T-helper 1 cell (primary cell): ENCODE measurements around the gene FXR1.
"Not testable (repeated sequence)": the region's sequence is repeated elsewhere in the genome, so short reads cannot be mapped to it uniquely, and the experiment has no call there.

Source experiments
- DNase-seq, 5 donors: peaks; one replicate each; pipeline ENCODE4 v3.0.0-alpha.2; 2012 to 2020
- total RNA-seq, 4 donors: gene quantifications; one replicate each; lab custom pipeline; 2026; lab: John Stamatoyannopoulos, UW

Gene FXR1
- total RNA-seq: 142 to 183 (median 147) reads per million in 4 donors

- peak; percentile 77 to 91 (median 84) for DNase-seq
Measured at GRCh38 chr3:180912304-180913296, at the start of gene FXR1. TSS of gene FXR1 (plus strand) at chr3:180912670. CDS start at chr3:180912686, 16 bp downstream.

GRCh38 chr3:180870008-180870699 is 42.3 kb upstream of the FXR1 start:
- no peak for DNase-seq

- no peak for DNase-seq
Measured at GRCh38 chr3:180871901-180872300, 40.6 kb upstream of the FXR1 start.

GRCh38 chr3:180872430-180872829 is 40.0 kb upstream of the FXR1 start:
- DNase-seq: not testable (repeated sequence)

- DNase-seq: no peak
Measured at GRCh38 chr3:180875124-180875698, 37.3 kb upstream of the FXR1 start.

GRCh38 chr3:180881065-180881801 is 31.2 kb upstream of the FXR1 start:
- DNase-seq: no peak

GRCh38 chr3:180882115-180882514 is 30.4 kb upstream of the FXR1 start:
- no peak for DNase-seq

GRCh38 chr3:180888992-180889560 is 23.4 kb upstream of the FXR1 start:
- no peak for DNase-seq

- no peak for DNase-seq
Measured at GRCh38 chr3:180898572-180898971, 13.9 kb upstream of the FXR1 start.

- DNase-seq: no peak
Measured at GRCh38 chr3:180909369-180910127, 2.9 kb upstream of the FXR1 start.

GRCh38 chr3:180910823-180911222 is 1.6 kb upstream of the FXR1 start:
- DNase-seq: no peak

- no peak for DNase-seq
Measured at GRCh38 chr3:180911876-180912303, 580 bp upstream of the FXR1 start.

GRCh38 chr3:180913581-180914404 is 1.3 kb downstream of the FXR1 start:
- no peak for DNase-seq

GRCh38 chr3:180918542-180918941 is 6.1 kb downstream of the FXR1 start:
- DNase-seq: no peak

GRCh38 chr3:180922242-180922641 is 9.8 kb downstream of the FXR1 start:
- no peak for DNase-seq

- DNase-seq: no peak
Measured at GRCh38 chr3:180923561-180923960, 11.1 kb downstream of the FXR1 start.

- no peak for DNase-seq
Measured at GRCh38 chr3:180926526-180926925, 14.1 kb downstream of the FXR1 start.

GRCh38 chr3:180929376-180929775 is 16.9 kb downstream of the FXR1 start:
- DNase-seq: no peak

- DNase-seq: no peak
Measured at GRCh38 chr3:180930526-180930925, 18.1 kb downstream of the FXR1 start.

GRCh38 chr3:180932819-180933218 is 20.3 kb downstream of the FXR1 start:
- no peak for DNase-seq
